GM21381 (cell line): ENCODE results near the gene EME1.
"Not testable (repeated sequence)": the region's sequence is repeated elsewhere in the genome, so short reads cannot be mapped to it uniquely, and the experiment has no call there.

Experiments
- ATAC-seq: cut with Tn5 transposase; IDR thresholded peaks from one replicate; pipeline ENCODE4 v1.9.1; 2021; ENCODE audit warnings: mild to moderate bottlenecking, moderate library complexity; ENCODE audit not compliant: unreplicated experiment

The EME1 gene

DNA sequence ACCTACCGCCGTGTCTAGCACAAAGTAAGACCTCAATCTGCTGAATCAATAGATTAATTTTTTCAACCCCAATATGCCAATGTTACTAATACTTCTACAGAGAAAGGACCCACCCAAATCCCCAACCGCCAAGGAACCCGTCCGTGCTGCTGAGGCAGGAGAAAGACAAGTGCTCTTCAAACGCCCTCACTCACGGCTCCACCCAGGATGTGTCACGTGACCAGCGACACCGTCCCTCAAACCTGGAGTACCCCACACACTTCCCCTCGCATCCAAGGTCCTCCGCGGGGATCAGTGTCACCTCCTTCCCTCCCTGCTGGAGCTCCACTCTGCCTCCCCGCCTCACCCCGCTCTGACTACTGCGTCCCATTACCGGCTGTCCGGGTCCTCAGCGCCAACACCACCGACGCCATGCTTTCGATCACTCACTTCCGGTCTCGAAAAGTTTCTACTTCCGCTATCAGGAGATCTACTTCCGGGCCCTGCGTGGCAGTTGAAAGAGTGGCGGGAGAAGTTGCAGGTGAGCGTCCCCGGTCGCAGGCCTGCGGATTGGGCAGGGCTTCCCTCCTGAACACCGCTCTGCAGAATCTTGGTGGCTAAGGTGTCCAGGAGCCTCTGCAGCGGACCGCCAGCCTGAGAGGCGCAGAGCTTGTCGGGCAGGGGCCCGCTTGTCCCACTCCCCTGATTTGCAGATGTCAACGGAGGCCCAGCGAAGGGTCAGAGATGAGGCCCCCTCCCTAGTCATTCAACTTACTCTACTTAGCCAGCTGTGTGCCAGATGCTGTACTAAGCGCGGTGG, at the start of gene EME1, which contains the start of gene MRPL27:
EME1 (plus strand) TSS at position 472 of the 799 bp plus-strand sequence. CDS start 1,980 bp downstream, outside the sequence.
MRPL27 (minus strand) TSS at position 427 of the 799 bp plus-strand sequence; CDS start at position 413, 14 bp downstream.
- peak; percentile 91 for ATAC-seq

GRCh38 chr17:50325906-50326305, 47.1 kb upstream of the EME1 start:
- no peak for ATAC-seq

GRCh38 chr17:50326831-50327364, 46.1 kb upstream of the EME1 start:
- no peak for ATAC-seq

GRCh38 chr17:50328363-50329325, 44.4 kb upstream of the EME1 start:
- no peak for ATAC-seq

DNA sequence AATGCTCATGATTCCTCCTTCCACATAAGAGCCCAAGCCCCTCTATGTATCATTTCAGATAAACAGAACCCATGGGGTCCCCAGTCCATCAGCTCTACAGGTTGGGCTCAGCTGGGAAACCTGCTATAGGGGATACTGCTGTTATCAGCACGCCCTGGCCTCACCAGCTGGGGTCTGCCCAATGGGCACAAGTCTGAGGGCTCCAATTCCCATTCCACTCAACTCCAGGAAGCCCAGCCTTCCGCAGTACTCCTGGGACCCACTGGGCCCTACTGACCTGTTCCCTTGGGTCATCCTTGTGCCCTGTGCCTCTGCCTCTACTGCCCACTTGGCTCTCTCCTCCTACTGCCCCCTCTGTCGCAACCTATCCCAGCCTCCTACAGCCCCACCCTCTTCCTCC, 43.3 kb upstream of the EME1 start:
- ATAC-seq, result no peak

DNA sequence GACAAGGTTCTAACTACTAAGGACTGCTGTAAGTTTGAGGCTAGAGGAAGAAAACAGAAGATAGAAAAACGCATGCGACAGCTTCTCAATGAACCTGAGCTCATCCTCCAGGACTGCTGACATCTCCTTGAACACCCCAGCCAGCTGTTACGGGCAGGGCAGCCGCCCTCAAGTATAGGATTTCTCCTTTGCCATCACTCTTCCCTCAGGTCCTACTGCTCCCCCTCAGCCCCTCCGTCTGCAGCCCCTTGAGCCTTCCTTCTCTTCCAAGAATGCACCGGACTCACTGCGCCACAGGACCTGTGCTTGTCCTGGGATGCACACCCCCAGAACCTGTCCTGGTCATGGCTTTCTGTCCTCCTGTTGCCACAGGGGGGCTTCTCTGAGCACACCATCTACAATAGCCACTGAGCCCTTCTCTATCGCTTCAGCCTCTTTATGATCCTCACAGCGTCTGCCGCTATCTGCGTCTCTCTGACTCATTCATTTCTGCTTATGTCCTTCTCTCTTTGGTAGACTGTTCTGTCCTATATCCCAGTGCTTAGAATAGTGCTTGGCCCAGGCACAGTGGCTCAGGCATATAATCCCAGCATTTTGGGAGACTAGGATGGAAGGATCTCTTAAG, 42.8 kb upstream of the EME1 start:
- no peak for ATAC-seq

- ATAC-seq, result no peak
These were observed 41.8 kb upstream of the EME1 start for GRCh38 chr17:50331085-50331791.

DNA sequence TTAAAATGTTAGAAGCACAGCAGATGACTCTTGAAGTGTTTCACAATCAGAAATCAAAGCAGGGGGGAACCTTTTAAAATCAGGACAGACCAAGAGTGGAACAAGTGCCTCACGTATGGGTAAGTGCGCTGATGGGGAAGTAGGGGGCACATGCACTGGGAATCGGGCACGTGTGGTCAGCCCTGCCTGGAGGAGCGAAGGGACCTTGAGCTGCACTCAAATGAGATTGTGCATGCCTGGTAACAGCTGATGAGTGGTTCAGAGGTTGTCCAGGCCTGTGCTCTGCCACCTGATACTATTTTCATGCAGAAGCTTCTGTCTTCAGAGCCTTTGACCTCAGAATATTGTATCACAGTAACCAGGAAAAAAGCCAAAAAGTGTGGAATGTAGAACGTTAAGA, 40.8 kb upstream of the EME1 start:
- ATAC-seq, result no peak

DNA sequence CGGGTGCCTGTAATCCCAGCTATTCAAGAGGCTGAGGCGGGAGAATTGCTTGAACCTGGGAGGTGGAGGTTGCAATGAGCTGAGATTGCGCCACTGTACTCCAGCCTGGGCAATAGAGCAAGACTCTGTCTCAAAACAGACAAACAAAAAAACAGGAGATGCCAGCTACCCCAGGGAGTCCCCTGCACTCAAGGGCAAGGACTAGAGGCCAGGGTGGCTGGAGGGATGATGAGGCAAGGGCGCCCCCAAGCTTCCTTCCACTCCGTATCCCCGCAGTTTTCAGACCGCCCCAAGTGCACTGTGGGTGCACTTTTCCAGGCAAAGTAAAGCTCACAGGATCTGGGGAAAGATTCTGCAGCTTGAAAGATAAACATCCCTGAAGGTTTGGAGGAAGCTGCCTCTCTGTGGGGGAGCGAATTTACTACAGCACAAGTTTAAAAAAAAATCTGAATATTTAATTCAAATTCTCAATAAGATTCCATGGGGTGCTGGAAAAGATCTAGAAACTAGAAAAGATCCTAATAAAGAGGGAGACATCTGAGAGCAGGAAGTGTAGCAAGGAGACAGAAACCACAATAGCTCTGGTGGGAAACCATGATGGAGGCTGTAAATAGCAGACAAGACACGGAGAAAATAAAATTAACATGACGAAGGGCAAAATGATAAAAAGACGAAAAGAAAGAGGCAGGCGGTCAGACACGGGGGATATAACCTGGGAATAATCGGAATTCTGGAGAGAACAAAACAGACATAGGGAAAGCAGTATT, 39.6 kb upstream of the EME1 start:
- not testable (repeated sequence) for ATAC-seq

- ATAC-seq, result no peak
These were observed 35.1 kb upstream of the EME1 start for GRCh38 chr17:50337956-50338355.

DNA sequence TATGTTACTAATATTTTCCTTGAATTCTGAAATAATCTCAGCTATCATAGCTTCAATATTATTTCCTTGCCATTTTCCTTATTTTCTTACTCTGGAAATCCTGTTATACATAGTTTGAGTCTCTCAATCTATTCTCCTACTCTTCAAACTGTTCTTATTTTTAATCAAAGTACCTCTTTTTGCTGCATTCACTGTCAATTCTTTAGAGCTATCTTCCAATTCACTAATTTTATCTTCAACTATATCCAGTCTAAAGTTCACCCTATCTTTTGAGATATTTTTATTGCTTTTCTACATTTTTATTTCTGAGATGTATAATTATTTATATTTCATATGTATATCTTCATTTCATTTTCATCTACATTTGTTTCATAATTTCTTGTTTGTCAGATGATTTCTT, 34.4 kb upstream of the EME1 start:
- no peak for ATAC-seq

DNA sequence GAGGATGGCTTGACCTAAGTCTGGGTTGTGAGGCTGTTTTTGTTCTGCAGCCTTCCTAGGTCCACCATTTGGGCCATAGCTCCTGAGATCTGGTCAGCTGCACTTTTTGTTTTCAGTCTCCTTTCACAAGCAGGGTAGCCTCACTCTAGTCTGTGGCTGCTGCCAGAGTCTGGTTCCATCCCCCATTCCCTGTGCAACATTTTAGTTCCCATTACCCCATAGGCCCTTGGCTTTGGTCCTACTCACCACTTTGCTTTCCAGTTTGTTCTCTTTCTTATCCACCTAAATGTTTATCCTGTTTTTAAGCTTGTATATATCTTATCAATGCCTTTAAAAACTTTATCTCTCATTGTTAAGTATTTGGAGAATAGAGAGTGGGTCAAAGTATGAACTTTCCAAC, 33.6 kb upstream of the EME1 start:
- ATAC-seq, result no peak

GRCh38 chr17:50344731-50345365, 28.2 kb upstream of the EME1 start:
- no peak for ATAC-seq

DNA sequence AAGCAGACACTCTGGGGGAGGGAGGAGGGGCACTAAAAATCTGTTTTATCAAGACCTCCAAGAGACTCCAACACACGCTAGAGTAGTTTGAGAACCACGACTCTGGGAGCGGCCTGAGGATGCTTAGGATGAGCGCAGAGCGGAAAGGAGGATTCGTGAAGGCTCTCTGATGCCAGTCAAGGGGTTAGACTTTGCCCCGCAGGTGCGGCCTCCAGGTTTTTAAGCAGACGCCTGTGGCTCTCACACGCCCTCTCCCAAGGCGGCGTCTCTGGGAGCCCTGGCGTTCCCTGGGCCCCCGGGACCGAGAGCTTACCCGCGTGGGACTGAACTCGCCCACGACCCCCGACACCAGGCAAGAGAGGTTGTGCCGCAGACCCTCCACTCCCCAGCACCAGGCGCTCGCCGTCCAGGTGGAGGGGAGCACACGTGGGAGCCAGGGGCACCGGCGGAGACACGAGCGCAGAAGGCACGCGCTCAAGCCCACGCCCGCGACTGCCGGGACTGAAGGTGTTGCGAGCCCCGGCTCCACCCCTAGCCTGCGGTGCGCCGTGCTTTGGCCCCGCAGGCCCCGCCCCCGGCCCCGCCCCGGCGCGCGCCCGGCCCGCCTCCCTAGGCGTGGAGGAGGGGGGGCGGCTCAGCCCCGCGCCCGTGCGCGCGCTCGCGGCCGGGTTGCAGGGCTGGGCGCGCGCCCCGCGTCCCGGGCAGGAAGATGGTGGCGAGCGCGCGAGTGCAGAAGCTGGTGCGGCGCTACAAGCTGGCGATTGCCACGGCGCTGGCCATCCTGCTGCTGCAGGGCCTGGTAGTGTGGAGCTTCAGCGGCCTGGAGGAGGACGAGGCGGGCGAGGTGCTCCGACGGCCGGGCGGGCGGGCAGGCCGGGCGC, 27.4 kb upstream of the EME1 start, which contains the start of gene XYLT2:
XYLT2 (plus strand) TSS at position 695 of the 881 bp plus-strand sequence; CDS start at position 710, 15 bp downstream.
- peak; percentile 81 for ATAC-seq

GRCh38 chr17:50346313-50347116, 26.5 kb upstream of the EME1 start:
- peak; percentile 47 for ATAC-seq

DNA sequence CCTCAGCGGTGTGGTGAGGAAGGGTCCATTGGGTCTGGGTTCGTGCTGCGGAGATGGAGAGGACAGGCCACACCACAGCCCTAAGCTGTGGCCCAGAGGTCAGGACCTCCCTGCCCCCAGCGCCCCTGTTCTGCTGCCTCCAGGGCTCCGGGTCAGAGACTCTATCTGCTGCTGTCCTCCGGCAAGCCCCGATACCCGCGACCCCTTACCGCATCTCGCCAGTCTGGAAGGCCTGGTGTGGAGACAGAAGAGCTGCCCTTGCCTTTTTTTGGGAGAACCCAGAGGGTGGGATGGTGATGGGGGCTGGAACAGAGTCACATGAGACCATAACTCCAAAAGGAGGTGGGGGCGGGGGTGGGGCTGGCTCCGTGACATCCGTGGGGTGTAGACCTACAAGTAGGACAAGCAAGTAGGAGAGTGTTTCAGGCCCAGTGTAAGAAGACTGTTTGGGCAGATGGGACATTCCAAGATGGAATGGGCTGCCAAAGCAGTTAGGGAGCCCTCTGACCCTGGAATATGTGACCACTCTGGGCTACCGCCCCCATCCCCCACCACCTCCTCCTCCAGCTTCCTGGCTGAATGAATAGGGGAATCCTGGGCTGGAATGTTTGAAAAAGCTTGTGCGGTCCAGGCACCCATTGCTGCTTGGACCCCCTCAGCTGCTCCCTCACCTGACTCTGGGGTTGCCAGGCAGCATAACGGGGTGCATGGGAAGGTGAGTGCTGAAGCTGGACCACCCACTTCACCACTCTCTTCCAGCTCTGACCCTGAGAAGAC, 25.7 kb upstream of the EME1 start:
- no peak for ATAC-seq
